H4 (cell line): ENCODE data around the gene LIPT1. TPM values are rescaled to one million over a fixed set of nuclear protein-coding genes. Genes with fewer than 3 reads are reported as not detected.
"Not testable (repeated sequence)": the region's sequence is repeated elsewhere in the genome, so short reads cannot be mapped to it uniquely, and the experiment has no call there.

Experiments used
- DNase-seq: peaks from one replicate; pipeline ENCODE4 v3.0.0-alpha.2; 2015; ENCODE audit warnings: low spot score
- total RNA-seq: library from RNA; depleted of rRNA; stranded (reverse); fragments of >200 nt; shearing (Covaris generic); gene quantifications from 2 replicates; pipeline ENCODE4 v1.2.3, GENCODE V29; 2014; rRNA removed

LIPT1 gene
- total RNA-seq, result 4.9 and 8.5 TPM in 2 replicates

- DNase-seq, result peak; percentile 92
Measured at GRCh38 chr2:99154643-99155536, at the start of gene LIPT1, which contains the start of gene TSGA10. Gene LIPT1 (plus strand): TSS chr2:99154967. CDS start chr2:99161958, 6,991 bp downstream. Gene TSGA10 (minus strand): TSS chr2:99154942. CDS start chr2:99109439, 45,503 bp downstream.

- DNase-seq, result no peak
Measured at GRCh38 chr2:99106913-99107312, 47.9 kb upstream of the LIPT1 start.

DNA sequence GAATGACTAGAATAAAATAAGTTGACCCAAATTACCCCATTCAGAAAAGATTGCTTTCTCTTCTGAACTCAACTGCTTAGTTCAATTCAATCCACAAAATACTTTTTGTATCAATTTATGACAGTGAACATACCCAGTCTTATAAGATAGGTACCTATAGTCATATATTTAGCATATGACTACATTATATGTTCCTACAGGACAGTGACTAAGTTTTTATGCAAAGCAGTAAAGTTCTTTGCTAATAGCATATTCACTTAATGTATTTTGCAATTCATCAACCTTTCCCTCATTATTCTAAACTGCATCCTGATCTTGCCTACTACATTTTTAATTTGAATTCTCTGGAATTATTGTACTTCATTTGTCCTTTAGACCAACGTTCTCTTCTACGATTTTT is 43.5 kb upstream of the LIPT1 start:
- no peak for DNase-seq

- no peak for DNase-seq
Measured at GRCh38 chr2:99111945-99112344, 42.8 kb upstream of the LIPT1 start.

DNA sequence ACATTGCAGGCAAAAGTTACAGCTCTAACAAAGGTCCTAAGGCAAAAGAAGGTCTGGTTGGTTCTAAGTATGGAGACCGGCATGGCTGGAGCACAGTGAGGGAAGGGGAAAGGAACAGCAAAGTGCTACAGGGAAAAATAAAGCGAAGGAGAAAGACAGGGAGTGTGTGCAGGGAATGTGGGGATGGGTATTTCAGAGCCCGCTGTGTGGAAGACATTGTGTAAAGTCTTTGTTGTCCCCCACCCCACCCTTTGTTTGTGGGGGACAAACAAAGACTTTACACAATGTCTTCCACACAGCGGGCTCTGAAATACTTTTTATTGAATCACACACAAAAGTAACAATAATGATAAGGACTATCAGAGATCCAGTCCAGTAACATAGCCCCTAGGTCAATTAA is 42.1 kb upstream of the LIPT1 start:
- no peak for DNase-seq

DNA sequence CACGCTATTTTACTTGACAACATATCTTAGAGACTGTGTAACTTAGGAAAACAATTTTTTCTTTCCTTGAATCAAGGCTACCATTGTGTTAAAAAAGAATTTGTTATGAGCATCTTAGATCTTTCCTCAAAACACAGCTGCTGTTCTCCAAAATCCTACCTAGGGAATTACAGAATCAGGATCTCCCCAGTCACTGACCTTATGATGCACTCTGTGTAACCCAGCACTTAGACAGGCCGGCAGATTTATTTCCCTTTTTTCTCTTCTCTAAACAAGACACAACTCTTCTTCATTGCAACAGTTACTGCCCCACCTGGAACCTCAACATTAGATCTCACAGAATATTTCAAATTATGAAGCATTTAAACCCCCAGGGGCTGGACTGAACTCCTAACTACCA is 26.8 kb upstream of the LIPT1 start:
- no peak for DNase-seq

- not testable (repeated sequence) for DNase-seq
Measured at GRCh38 chr2:99135044-99135556, 19.7 kb upstream of the LIPT1 start.

DNA sequence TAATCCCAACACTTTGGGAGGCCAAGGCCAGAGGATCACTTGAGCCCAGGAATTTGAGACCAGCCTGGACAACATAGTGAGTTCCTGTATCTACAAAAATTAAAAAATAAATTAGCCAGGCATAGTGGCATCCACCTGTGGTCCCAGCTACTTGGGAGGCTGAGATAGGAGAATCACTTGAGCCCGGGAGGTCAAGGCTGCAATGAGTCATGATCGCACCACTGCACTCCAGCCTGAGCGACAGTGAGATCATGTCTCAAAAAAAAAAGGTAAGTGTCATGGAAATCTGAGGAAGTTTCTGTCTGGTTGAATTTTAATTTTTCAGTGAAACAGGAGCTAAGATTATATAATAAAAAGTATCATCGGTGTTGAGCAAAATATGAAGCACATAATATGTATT is 15.8 kb upstream of the LIPT1 start:
- DNase-seq, result no peak

DNA sequence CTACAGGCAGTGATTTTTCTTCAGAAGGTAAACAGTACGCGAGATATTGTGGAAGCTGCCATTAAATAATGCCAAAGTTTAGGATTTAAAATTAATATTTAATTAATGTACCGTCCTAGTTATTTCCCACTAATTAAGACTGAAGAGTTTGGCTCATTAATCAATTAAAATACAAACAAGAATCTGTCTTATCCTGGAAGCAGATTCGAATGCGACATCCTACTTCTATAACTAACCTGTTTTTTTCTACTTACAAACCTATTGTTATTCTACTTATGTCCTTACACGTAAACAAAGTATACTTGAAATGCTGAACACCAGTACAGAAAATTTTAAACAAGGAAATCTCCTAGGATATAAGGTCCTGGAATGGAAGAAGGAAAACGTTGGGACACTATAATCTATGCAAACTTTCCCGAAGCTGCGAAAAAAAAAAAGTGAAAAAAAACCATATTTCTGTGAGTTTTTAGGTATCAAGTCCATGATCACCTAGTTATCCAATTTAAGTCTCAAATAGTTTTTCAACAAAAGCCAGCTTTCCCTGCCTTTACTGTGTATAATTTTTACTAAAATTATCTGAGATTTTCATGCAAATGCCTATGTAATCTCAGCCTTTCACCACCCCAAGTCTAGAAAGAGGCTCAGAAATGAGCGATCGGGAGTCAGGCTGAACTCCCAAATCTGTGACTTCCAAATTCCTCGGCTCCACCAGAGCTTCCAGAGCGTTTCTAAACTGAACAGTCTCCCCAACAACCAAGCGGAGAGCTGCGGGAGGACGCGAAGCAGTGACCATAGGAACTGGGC is 14.5 kb upstream of the LIPT1 start:
- DNase-seq, result no peak

DNA sequence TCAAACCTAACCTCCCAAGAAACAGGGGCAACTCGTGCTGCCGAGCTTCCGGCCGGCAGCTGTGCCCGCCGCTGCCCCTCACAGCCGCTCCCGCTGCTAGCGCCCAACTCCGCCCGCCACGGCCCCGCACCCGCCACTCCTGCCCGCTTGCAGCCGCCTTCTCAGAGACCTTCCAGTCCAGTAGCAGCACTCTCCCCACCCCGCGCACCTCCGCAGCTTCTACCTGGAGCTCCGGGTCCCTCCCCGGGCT is 14.0 kb upstream of the LIPT1 start:
- peak; percentile 18 for DNase-seq

DNA sequence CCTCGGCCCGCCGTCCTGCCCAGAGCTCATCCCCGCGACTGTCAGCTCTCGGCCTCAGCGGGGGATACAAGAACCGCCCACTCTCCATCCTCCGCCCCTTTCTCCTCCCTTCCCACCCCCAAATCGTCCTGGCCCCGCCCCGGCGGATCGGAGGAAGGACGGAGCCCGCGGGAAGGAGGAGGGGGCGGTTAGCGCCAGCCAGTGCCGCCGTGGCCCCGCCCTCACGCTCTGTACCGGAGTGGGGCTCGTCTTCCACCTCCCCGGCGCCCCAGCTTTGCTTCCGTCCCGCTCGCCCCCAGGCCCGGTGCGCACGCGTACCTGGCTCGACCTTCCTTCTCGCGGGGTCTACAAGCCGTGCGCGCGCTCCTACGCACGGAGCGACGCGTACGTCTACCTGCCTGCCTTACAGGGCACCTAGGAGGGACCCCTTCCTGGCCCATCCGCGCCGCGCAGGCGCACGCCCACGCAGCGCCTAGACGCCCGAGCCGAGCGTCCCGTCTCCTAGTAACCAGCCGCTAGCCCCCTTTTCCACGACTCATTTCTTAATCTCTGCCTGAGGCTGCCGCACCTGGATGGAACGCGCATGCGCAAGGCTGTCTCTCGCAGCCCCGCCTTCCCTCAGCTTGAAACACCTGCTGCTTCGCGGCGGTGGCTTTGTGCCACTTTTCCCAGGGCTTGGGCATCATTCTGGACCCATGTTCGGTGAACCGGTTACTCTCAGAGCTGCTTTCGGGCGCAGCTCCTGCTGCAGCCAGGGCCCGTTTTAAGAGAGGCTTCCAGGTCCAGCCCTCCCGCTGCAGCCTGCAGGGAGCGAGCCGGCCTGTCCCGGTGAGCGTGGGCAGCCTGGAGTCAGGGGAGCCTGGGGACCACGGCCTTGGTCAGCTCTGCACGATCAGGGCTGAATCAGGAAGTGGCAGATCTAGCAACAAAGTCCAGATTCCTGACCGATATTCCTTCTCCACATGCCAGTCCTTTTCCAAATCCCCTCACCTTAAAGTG is 13.4 kb upstream of the LIPT1 start, which contains the start of gene C2orf15:
Gene C2orf15 (plus strand): TSS at position 598 of the 999 bp plus-strand sequence. CDS start 8,852 bp downstream, outside the sequence.
- peak; percentile 85 for DNase-seq

GRCh38 chr2:99150706-99151105 is 4.1 kb upstream of the LIPT1 start:
- DNase-seq, result no peak

GRCh38 chr2:99152199-99152895 is 2.4 kb upstream of the LIPT1 start:
- no peak for DNase-seq

GRCh38 chr2:99153921-99154604 is 704 bp upstream of the LIPT1 start:
- DNase-seq, result peak; percentile 11

DNA sequence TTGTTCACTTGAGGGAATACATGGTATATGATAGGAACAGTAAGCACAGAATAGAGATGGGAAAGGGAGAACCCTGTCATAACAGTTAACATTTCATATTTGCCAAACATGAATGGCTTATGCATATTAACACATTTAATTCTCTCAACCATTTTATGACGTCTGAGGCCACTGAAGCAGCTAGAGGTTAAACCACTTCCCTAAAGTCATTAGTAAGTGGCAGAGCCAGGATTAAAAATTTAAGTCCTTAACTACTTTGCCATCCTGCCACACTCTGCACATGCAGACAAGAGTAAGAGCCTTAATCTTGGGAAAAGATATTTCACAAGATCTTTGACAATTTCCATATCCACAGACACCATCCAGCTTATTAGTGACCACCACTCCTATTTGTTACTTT is 2.1 kb downstream of the LIPT1 start:
- no peak for DNase-seq

GRCh38 chr2:99158599-99158998 is 3.8 kb downstream of the LIPT1 start:
- DNase-seq, result no peak

- DNase-seq, result no peak
Measured at GRCh38 chr2:99159594-99159993, 4.8 kb downstream of the LIPT1 start.

DNA sequence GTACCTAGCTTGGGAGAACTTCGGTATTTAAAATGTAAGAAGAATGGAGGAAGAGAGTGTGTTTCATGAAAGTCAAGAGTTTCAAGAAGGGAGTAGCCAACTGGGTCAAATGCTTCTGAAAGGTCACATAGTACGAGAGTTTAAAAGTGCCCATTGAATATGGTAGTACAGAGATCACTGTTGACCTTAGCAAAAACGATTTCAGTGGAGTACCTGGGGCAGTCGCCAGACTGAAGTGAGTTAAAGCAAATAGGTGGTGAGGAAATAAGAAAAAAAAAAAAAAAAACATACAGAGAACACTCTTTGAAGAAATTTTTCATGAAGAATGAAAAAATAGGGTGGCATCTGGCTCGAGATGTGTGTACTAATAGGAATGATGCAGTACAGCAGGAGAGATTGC is 11.5 kb downstream of the LIPT1 start:
- no peak for DNase-seq

GRCh38 chr2:99169534-99169933 is 14.8 kb downstream of the LIPT1 start:
- no peak for DNase-seq
